ENCODE measurements around the gene RNF14. TPM values are rescaled to one million over a fixed set of nuclear protein-coding genes. Genes with fewer than 3 reads are reported as not detected.

Gene RNF14
- total and polyA plus RNA-seq, 2 of the 8 experiments (the other 6 are each of a cell fraction or from before 2014, with no cell fraction given): 4.7 to 20.2 TPM

DNA sequence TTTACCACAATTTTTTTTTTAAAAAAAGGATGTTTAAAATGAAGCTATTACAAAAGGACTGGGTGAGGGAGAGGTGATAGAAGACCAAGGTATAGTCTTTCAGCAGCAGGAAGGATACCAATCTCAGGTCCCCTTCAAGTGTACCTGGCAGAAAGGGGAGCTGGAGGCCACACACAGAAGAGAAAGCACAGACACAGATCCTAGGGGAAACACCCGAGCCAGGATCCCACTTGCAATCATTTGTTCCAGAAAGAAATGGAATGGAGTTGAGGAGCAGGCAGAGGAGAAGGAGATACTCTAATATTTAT lies 38.3 kb downstream of the RNF14 start:
- no peaks in the 10 kb centered on the region for H4K20me1 ChIP-seq (replicated peaks in 1 of 2; ENCODE audit: control insufficient read depth in 1 of 2, insufficient read depth in 2 of 2, low read length in 2 of 2)
- no peak overlapping the region for H4K8ac ChIP-seq (ENCODE audit: extremely low read depth, insufficient read depth, low read length)
- no peak overlapping the region for H3K9ac ChIP-seq (replicated peaks in 1 of 4; ENCODE audit: extremely low read depth in 1 of 4, low read depth in 3 of 4, low read length in 3 of 4)
- TF ChIP-seq, protein P1, sequence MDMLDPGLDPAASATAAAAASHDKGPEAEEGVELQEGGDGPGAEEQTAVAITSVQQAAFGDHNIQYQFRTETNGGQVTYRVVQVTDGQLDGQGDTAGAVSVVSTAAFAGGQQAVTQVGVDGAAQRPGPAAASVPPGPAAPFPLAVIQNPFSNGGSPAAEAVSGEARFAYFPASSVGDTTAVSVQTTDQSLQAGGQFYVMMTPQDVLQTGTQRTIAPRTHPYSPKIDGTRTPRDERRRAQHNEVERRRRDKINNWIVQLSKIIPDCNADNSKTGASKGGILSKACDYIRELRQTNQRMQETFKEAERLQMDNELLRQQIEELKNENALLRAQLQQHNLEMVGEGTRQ (IDR thresholded peaks at IDR 0.05; ENCODE audit: low read length): no peak
- DNase-seq (ENCODE audit: low read depth in 1 of 2, low spot score in 2 of 2): no peak
- no peaks in the 10 kb centered on the region for H3K9me3 ChIP-seq (ENCODE audit: insufficient read depth in 2 of 2, low read depth in 1 of 2, low read length in 1 of 2)
- no peak overlapping the region for H2BK5ac ChIP-seq (ENCODE audit: low read depth, low read length)
- no peak overlapping the region for H3K18ac ChIP-seq (ENCODE audit: extremely low read depth, low read length)
- no peak overlapping the region for H2BK120ac ChIP-seq (replicated peaks; ENCODE audit: low read depth, low read length)
- H3K23me2 ChIP-seq (ENCODE audit: low read depth, low read length): no peaks in the 10 kb centered on the region
- no peak overlapping the region for H4K91ac ChIP-seq (replicated peaks; ENCODE audit: insufficient read length, low read length)
- no peak overlapping the region for H3K23ac ChIP-seq (ENCODE audit: insufficient read length)
- H2BK15ac ChIP-seq (ENCODE audit: low read length): no peak overlapping the region
- no peak overlapping the region for H2AFZ ChIP-seq (ENCODE audit: low read length)
- no peak overlapping the region for H3K4ac ChIP-seq (replicated peaks; ENCODE audit: insufficient read length, low read depth, low read length)
- 100% methylated on average over 1 of the region's 1 CpG; no CpG with 5 or more reads in 1 of the 2 experiments for WGBS, 2 experiments (ENCODE audit: extremely low coverage in 1 of 2, insufficient coverage in 1 of 2, insufficient read length in 1 of 2, insufficient replicate concordance in 2 of 2, low coverage in 1 of 2, low lambda C conversion rate in 2 of 2, missing lambda C conversion rate in 1 of 2)
- no peak overlapping the region for H2BK20ac ChIP-seq (ENCODE audit: low read length)
- H3K79me1 ChIP-seq (ENCODE audit: low read depth, low read length): no peaks in the 10 kb centered on the region
- H2BK12ac ChIP-seq (ENCODE audit: low read depth, low read length): no peak overlapping the region
- no peak overlapping the region for H3K4me3 ChIP-seq (ENCODE audit: extremely low read depth in 1 of 4, insufficient read depth in 2 of 4, low read depth in 3 of 4, low read length in 4 of 4)
- no peak overlapping the region for H2AK5ac ChIP-seq (ENCODE audit: low read depth, low read length)
- no peak overlapping the region for H3K4me2 ChIP-seq (ENCODE audit: insufficient read depth in 1 of 2, low read depth in 2 of 2, low read length in 2 of 2)
- no peak overlapping the region for H3K14ac ChIP-seq (ENCODE audit: insufficient read length)
- H4K5ac ChIP-seq (ENCODE audit: insufficient read length, low read depth, low read length): no peak overlapping the region
- no peaks in the 10 kb centered on the region for H3K79me2 ChIP-seq (ENCODE audit: control insufficient read depth in 1 of 2, insufficient read depth in 2 of 2, low read length in 2 of 2)
- no peak overlapping the region for H3K56ac ChIP-seq (replicated peaks; ENCODE audit: insufficient read length, low read depth, low read length)
- H3K36me3 ChIP-seq (ENCODE audit: control insufficient read depth in 2 of 4, insufficient read depth in 4 of 4, low read length in 3 of 4): peaks cover 14 to 57% (median 30%) of the 10 kb centered on the region in 4 experiments; a peak in 7 of 8 replicates
- no peaks in the 10 kb centered on the region; a peak in 2 of 7 replicates for H3K4me1 ChIP-seq (replicated peaks in 1 of 4; ENCODE audit: control insufficient read depth in 3 of 4, insufficient read depth in 4 of 4, low read length in 3 of 4)
- ChIA-PET POLR2A (ENCODE audit: partially characterized antibody) (interaction anchor here (0.6 to 1.0 kb wide), 2 partner anchors 103 to 203 kb away, joined by 3 to 5 read pairs; no protein-coding TSS in a partner anchor), CTCF (ENCODE audit: partially characterized antibody) (interaction anchor here (0.6 to 11.4 kb wide), 3 partner anchors 138 to 316 kb away, joined by 3 to 112 read pairs (median 4); no protein-coding TSS in a partner anchor)
- no peak overlapping the region for H3K27ac ChIP-seq (ENCODE audit: low read depth, low read length)
- H3K27me3 ChIP-seq (replicated peaks in 1 of 4; ENCODE audit: control insufficient read depth in 3 of 4, extremely low read depth in 1 of 4, insufficient read depth in 3 of 4, low read length in 3 of 4): no peaks in the 10 kb centered on the region
- no peak for FAIRE-seq

Data from H1 (cell line).